HepG2 (cell line): ENCODE measurements around the gene VPS4A. TPM values are rescaled to one million over a fixed set of nuclear protein-coding genes. Genes with fewer than 3 reads are reported as not detected.

Experiments
- ATM ChIP-seq: fragments of 450-650 bp; IDR thresholded peaks from 2 replicates; pipeline ENCODE4 v1.7.1; 2017; ENCODE audit warnings: mild to moderate bottlenecking, borderline replicate concordance
- CBX5 ChIP-seq: sonication (generic); formaldehyde crosslinking; IDR thresholded peaks from 2 replicates; pipeline ENCODE4 v1.4.0; 2020; ENCODE audit warnings: missing genetic modification reagents, borderline replicate concordance
- CERS6 ChIP-seq: sonication (generic); formaldehyde crosslinking; IDR thresholded peaks from 2 replicates; pipeline ENCODE4 v1.5.0; 2020; ENCODE audit warnings: missing genetic modification reagents
- ERF ChIP-seq: IDR thresholded peaks from 2 replicates; pipeline ENCODE4 v1.6.1; 2018; ENCODE audit warnings: missing biosample characterization, missing genetic modification reagents
- FOXA1 ChIP-seq, 2 experiments: fragments of 450-650 bp in 1 of 2; sonication (generic) in 1 of 2; formaldehyde crosslinking in 1 of 2; IDR thresholded peaks; 2 replicates each; pipeline versions ENCODE4 v1.4.0 to v1.6.1; 2016 to 2020; ENCODE audit warnings: missing genetic modification reagents in 1 of 2
- FUBP1 ChIP-seq: sonication (generic); formaldehyde crosslinking; IDR thresholded peaks from 2 replicates; pipeline ENCODE4 v1.5.1; 2020; ENCODE audit warnings: missing genetic modification reagents, mild to moderate bottlenecking, borderline replicate concordance
- HHEX ChIP-seq: IDR thresholded peaks from 2 replicates; pipeline ENCODE4 v1.6.1; 2016; ENCODE audit warnings: control low read depth
- HOXD1 ChIP-seq: sonication (generic); formaldehyde crosslinking; IDR thresholded peaks from 2 replicates; pipeline ENCODE4 v1.5.0; 2020; ENCODE audit warnings: missing genetic modification reagents
- IKZF1 ChIP-seq: fragments of 450-650 bp; IDR thresholded peaks from 2 replicates; pipeline ENCODE4 v1.7.1; 2016
- PITX1 ChIP-seq: sonication (generic); formaldehyde crosslinking; IDR thresholded peaks from 2 replicates; pipeline ENCODE4 v1.5.1; 2020; ENCODE audit warnings: mild to moderate bottlenecking, missing genetic modification reagents
- SAFB2 ChIP-seq: sonication (generic); formaldehyde crosslinking; IDR thresholded peaks from 2 replicates; pipeline ENCODE4 v1.5.1; 2020; ENCODE audit warnings: missing genetic modification reagents, low read depth, mild to moderate bottlenecking, borderline replicate concordance
- SIX4 ChIP-seq: sonication (generic); formaldehyde crosslinking; IDR thresholded peaks from 2 replicates; pipeline ENCODE4 v1.4.0; 2020; ENCODE audit warnings: missing genetic modification reagents
- STAT6 ChIP-seq: sonication (generic); formaldehyde crosslinking; IDR thresholded peaks from 2 replicates; pipeline ENCODE4 v1.4.0; 2020; ENCODE audit warnings: missing genetic modification reagents, mild to moderate bottlenecking, borderline replicate concordance
- TFAP4 ChIP-seq: sonication (generic); IDR thresholded peaks from 2 replicates; pipeline ENCODE4 v1.6.1; 2016; ENCODE audit warnings: low read depth, borderline replicate concordance
- TOE1 ChIP-seq: sonication (generic); formaldehyde crosslinking; IDR thresholded peaks from 2 replicates; pipeline ENCODE4 v1.4.0; 2020; ENCODE audit warnings: mild to moderate bottlenecking, missing genetic modification reagents
- USF2 ChIP-seq, 2 experiments: sonication (generic) in 1 of 2; formaldehyde crosslinking in 1 of 2; IDR thresholded peaks; 2 replicates each; pipeline versions ENCODE4 v1.5.1 to v1.6.1; 2011 to 2020; ENCODE audit warnings: borderline replicate concordance in 1 of 2, low read depth in 1 of 2, low read length in 1 of 2, mild to moderate bottlenecking in 1 of 2, missing genetic modification reagents in 1 of 2, moderate library complexity in 1 of 2
- XBP1 ChIP-seq: sonication (generic); formaldehyde crosslinking; IDR thresholded peaks from 2 replicates; pipeline ENCODE4 v1.5.0; 2020; ENCODE audit warnings: missing genetic modification reagents
- ZBTB14 ChIP-seq: sonication (generic); formaldehyde crosslinking; IDR thresholded peaks from 2 replicates; pipeline ENCODE4 v1.4.0; 2020; ENCODE audit warnings: missing genetic modification reagents
- ZFP41 ChIP-seq: sonication (generic); formaldehyde crosslinking; IDR thresholded peaks from 2 replicates; pipeline ENCODE4 v1.4.0; 2020; ENCODE audit warnings: mild to moderate bottlenecking, missing genetic modification reagents, borderline replicate concordance
- ZMAT3 ChIP-seq: sonication (generic); formaldehyde crosslinking; conservative IDR thresholded peaks from 2 replicates; pipeline ENCODE4 v1.7.0; 2021; ENCODE audit warnings: missing genetic modification reagents
- polyA plus RNA-seq, 8 experiments: library from polyadenylated mRNA; depleted of rRNA in 3 of 8; stranded (reverse) in 7 of 8; unstranded in 1 of 8; fragments of >200 nt; fragmentation: Illumina TruSeq in 4 of 8; extraction: Trizol in 4 of 8; gene quantifications; 2 replicates each; pipeline versions ENCODE4 v1.2.1 to v1.2.3, GENCODE V29; 2011 to 2016; ENCODE audit warnings: low read depth in 4 of 8, missing spikeins in 1 of 8, mixed read lengths in 1 of 8; ENCODE audit not compliant: insufficient read depth in 1 of 8
- total RNA-seq, 5 experiments: library from RNA; depleted of rRNA; stranded (reverse); fragments of >200 nt; fragmentation: Illumina TruSeq; extraction: Trizol; gene quantifications; 2 replicates each; pipeline ENCODE4 v1.2.3, GENCODE V29; 2016; ENCODE audit warnings: low read depth in 1 of 5

VPS4A gene
- total and polyA plus RNA-seq, 2 of the 13 experiments (the other 11 are each of a cell fraction or from before 2014, with no cell fraction given): 13.2 to 27.9 TPM

GRCh38 chr16:69350536-69351133 is 39.5 kb downstream of the VPS4A start (continued):
- TF ChIP-seq STAT6 (CRISPR knock-in tag) (no peak), FUBP1 (no peak), IKZF1 (no peak), ZFP41 (CRISPR knock-in tag) (no peak), SIX4 (no peak), TOE1 (no peak), ZBTB14 (CRISPR knock-in tag) (no peak), PITX1 (no peak), TFAP4 (no peak), CBX5 (no peak), ERF (CRISPR knock-in tag) (no peak; the same call in 1 of the 2 replicates), SAFB2 (CRISPR knock-in tag) (no peak), ZMAT3 (CRISPR knock-in tag) (no peak), CERS6 (no peak), ATM (no peak), FOXA1 (IDR thresholded peaks at IDR 0.05) (0 out of 2 replicates have a peak, but pooled peaks have one; percentile 23), FOXA1 (CRISPR knock-in tag; IDR thresholded peaks at IDR 0.05) (no peak), HHEX (CRISPR knock-in tag) (no peak), XBP1 (CRISPR knock-in tag) (no peak), HOXD1 (CRISPR knock-in tag) (no peak), USF2 (IDR thresholded peaks at IDR 0.05; ENCODE audit: low read depth, low read length) (no peak), USF2 (CRISPR knock-in tag; IDR thresholded peaks at IDR 0.05; ENCODE audit: borderline replicate concordance) (no peak)
